NCI-H774 (cell line): ENCODE results near the gene WFIKKN2.
"Not testable (repeated sequence)": the region's sequence is repeated elsewhere in the genome, so short reads cannot be mapped to it uniquely, and the experiment has no call there.

Source experiments
- DNase-seq: peaks from one replicate; lab custom pipeline; 2025; lab: John Stamatoyannopoulos, UW

The WFIKKN2 gene

GRCh38 chr17:50875074-50875473 lies 39.7 kb downstream of the WFIKKN2 start:
- no peak for DNase-seq

GRCh38 chr17:50877042-50877441 lies 41.7 kb downstream of the WFIKKN2 start:
- DNase-seq, result not testable (repeated sequence)

GRCh38 chr17:50877838-50878237 lies 42.5 kb downstream of the WFIKKN2 start:
- DNase-seq, result no peak

GRCh38 chr17:50879086-50879485 lies 43.7 kb downstream of the WFIKKN2 start:
- DNase-seq, result no peak

- no peak for DNase-seq
Observed at GRCh38 chr17:50881182-50881581, 45.8 kb downstream of the WFIKKN2 start.

GRCh38 chr17:50882851-50883250 lies 47.5 kb downstream of the WFIKKN2 start:
- no peak for DNase-seq

GRCh38 chr17:50883850-50884438 lies 48.6 kb downstream of the WFIKKN2 start:
- no peak for DNase-seq

GRCh38 chr17:50884439-50885311 lies 49.3 kb downstream of the WFIKKN2 start:
- DNase-seq, result no peak

- no peak for DNase-seq
Observed at GRCh38 chr17:50887705-50888245, 52.4 kb downstream of the WFIKKN2 start.

GRCh38 chr17:50889528-50890118 lies 54.2 kb downstream of the WFIKKN2 start:
- DNase-seq, result no peak

GRCh38 chr17:50890675-50891516 lies 55.5 kb downstream of the WFIKKN2 start:
- no peak for DNase-seq

GRCh38 chr17:50891577-50891989 lies 56.2 kb downstream of the WFIKKN2 start:
- DNase-seq, result no peak
